Left lung (tissue), 10 donors: ENCODE data around the gene ASTN2. TPM values are rescaled to one million over a fixed set of nuclear protein-coding genes. Genes with fewer than 3 reads are reported as not detected.

Source experiments
- ATAC-seq: fragments of 200-7000 bp; cut with Tn5 transposase; one replicate; pipeline ENCODE4 v1.9.1; 2020; ENCODE audit warnings: moderate library complexity
- DNase-seq, 4 donors: peaks; one replicate each; pipeline ENCODE4 v3.0.0-alpha.2; 2013 to 2020
- H3K27ac ChIP-seq, 2 donors: fragments of 200-600 bp; sonication (generic) in 1 of 2; one replicate each; pipeline versions ENCODE4 v1.5.0 to v1.8.0; 2020 to 2021
- H3K27me3 ChIP-seq, 2 donors: fragments of 200-600 bp; sonication (generic) in 1 of 2; one replicate each; pipeline versions ENCODE4 v1.5.0 to v1.8.0; 2020 to 2021
- H3K36me3 ChIP-seq, 2 donors: fragments of 200-600 bp; sonication (generic) in 1 of 2; one replicate each; pipeline versions ENCODE4 v1.5.0 to v1.8.0; 2020 to 2021
- H3K4me1 ChIP-seq, 2 donors: fragments of 200-600 bp; one replicate each; pipeline ENCODE4 v1.8.0; 2021
- H3K4me3 ChIP-seq, 2 donors: fragments of 200-600 bp; sonication (generic) in 1 of 2; one replicate each; pipeline versions ENCODE4 v1.5.0 to v1.8.0; 2020 to 2021; ENCODE audit warnings: mild to moderate bottlenecking in 1 of 2
- H3K9me3 ChIP-seq, 2 donors: fragments of 200-600 bp; sonication (generic) in 1 of 2; one replicate each; pipeline versions ENCODE4 v1.5.0 to v1.8.0; 2020 to 2021
- CTCF ChIP-seq, 2 donors: fragments of 200-600 bp; sonication (generic) in 1 of 2; IDR thresholded peaks; one replicate each; pipeline versions ENCODE4 v1.5.0 to v1.8.0; 2021; ENCODE audit warnings: antibody characterized with exemption in 2 of 2
- intact Hi-C, 2 donors: fragments of 100-400 bp; cut with DNase I; formaldehyde crosslinking; loops; one replicate each; pipeline versions ENCODE4 v1.11.2 to v1.14.2; 2022
- polyA plus RNA-seq, 6 donors: library from polyadenylated mRNA; unstranded; fragments of 120-200 nt; gene quantifications; one replicate each; pipeline ENCODE4 v1.2.1, GENCODE V29; 2013; ENCODE audit not compliant: insufficient read length in 6 of 6
- total RNA-seq, 2 donors: library from RNA; stranded (reverse); fragmentation: NEBNext Ultra II Directional; extraction: Animal tissue kit (Norgen Biotek cat#: 25700); gene quantifications; one replicate each; pipeline ENCODE4 v1.2.1, GENCODE V29; 2021
- donor health status: DM: no; HTN: yes; CAD: no.
- donor health status: DM: no; HTN: no; CAD: no.

Gene ASTN2
- total and polyA plus RNA-seq, 8 donors = 3.1 to 5.5 (median 4.5) TPM

- intact Hi-C loops = no loop called here
- no peaks in the 10 kb centered on the region for H3K27me3 ChIP-seq
- H3K36me3 ChIP-seq = no peaks in the 10 kb centered on the region
- H3K4me3 ChIP-seq = no peak overlapping the region
- TF ChIP-seq CTCF (IDR thresholded peaks at IDR 0.05) = no peak
- peaks cover 0 to 16% of the 10 kb centered on the region in 2 donors for H3K9me3 ChIP-seq
- H3K27ac ChIP-seq = no peak overlapping the region
- no peaks in the 10 kb centered on the region for H3K4me1 ChIP-seq
- ATAC-seq (no peak), DNase-seq (no peak)
Measured at GRCh38 chr9:117182046-117182445, 232.8 kb downstream of the ASTN2 start.

GRCh38 chr9:117180896-117181445, 233.9 kb downstream of the ASTN2 start:
- Histone ChIP-seq H3K27me3 (no peaks in the 10 kb centered on the region), H3K4me3 (no peak overlapping the region), H3K4me1 (no peaks in the 10 kb centered on the region), H3K36me3 (no peaks in the 10 kb centered on the region), H3K27ac (no peak overlapping the region), H3K9me3 (peaks cover 0 to 16% of the 10 kb centered on the region in 2 donors)
- ATAC-seq (no peak), DNase-seq (no peak)
- intact Hi-C loops = no loop called here
- no peak for TF ChIP-seq CTCF (IDR thresholded peaks at IDR 0.05)

DNA sequence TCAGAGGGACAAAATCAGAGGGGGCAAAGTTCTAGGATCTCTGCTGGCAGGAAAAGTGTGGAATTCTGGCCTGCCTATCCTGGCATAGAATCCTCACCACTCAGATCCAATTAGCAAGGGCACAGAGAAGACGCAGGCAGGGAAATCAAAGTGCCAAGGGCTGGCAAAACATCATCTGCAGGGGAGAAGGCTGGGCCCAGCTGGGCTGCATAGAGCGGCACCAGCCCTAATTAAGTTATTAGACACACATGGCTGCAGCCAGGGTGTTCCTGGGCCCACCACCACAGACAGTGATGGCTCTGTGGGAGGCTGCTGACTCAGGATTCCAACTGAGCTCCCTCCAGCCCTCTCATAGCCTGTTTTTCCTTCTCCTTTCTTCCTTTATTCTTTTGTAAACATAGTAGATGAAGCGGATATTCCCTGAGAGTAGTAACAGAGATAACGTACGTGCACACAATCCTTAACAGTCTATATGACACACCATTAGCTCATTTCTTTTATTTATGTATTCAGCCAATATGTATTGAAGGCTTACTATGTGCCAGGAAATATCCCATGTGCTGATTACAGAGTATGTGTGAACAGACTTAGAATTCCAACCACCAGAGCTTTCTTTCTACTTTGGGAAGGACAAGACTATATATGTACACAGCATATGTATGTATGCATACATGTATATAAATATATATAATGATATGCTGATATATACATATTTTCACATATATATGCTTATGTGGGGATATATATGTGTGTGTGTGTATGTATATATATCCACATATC, 236.1 kb downstream of the ASTN2 start:
- no peak for DNase-seq
- Histone ChIP-seq H3K4me1 (no peaks in the 10 kb centered on the region), H3K27me3 (no peaks in the 10 kb centered on the region), H3K36me3 (no peaks in the 10 kb centered on the region), H3K27ac (no peak overlapping the region), H3K9me3 (peaks cover 0 to 16% of the 10 kb centered on the region in 2 donors), H3K4me3 (no peak overlapping the region)
- ATAC-seq = no peak
- intact Hi-C loops = no loop called here
- TF ChIP-seq CTCF (IDR thresholded peaks at IDR 0.05) = no peak

- Histone ChIP-seq H3K9me3 (no peaks in the 10 kb centered on the region), H3K36me3 (no peaks in the 10 kb centered on the region), H3K4me3 (no peak overlapping the region), H3K4me1 (no peaks in the 10 kb centered on the region), H3K27me3 (no peaks in the 10 kb centered on the region), H3K27ac (no peak overlapping the region)
- intact Hi-C loops = no loop called here
- no peak for TF ChIP-seq CTCF (IDR thresholded peaks at IDR 0.05)
- DNase-seq = no peak
- ATAC-seq = no peak
Measured at GRCh38 chr9:117170567-117170966, 244.3 kb downstream of the ASTN2 start.

DNA sequence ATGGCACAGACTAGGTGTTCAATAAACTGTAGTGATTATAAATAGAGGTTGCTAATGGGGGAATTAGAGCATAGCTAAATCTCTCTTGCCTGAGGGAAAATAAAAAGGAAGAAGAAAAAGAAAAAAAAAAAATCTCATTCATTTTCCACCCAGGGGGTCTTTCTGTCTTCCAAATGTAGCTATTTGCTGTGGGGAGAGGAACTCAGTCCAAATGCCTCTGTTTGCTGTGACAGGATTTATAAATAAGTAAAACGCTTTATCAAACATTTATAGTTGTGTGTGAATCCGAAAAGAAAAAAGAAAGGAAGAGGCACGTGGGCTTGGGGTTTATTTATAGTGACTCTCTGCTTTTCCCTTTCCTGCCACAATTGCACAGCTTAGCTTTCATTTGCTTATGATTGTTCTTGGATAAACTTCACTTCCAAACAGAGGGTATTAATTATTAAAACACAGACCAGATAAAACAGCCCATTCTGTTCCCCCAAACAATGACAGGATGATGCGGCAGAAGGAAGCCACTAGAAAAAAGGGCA, 245.7 kb downstream of the ASTN2 start:
- H3K9me3 ChIP-seq = no peaks in the 10 kb centered on the region
- H3K4me1 ChIP-seq = no peaks in the 10 kb centered on the region
- TF ChIP-seq CTCF (IDR thresholded peaks at IDR 0.05) = no peak
- no peaks in the 10 kb centered on the region for H3K36me3 ChIP-seq
- no peak overlapping the region for H3K4me3 ChIP-seq
- H3K27me3 ChIP-seq = no peaks in the 10 kb centered on the region
- DNase-seq (no peak), ATAC-seq (no peak)
- intact Hi-C loops = no loop called here
- H3K27ac ChIP-seq = no peak overlapping the region
